Measurements from ENCODE around the gene KRT76. TPM values are rescaled to one million over a fixed set of nuclear protein-coding genes. Genes with fewer than 3 reads are reported as not detected.

The KRT76 gene
- total RNA-seq, 2 donors from 2014 or later = not detected

DNA sequence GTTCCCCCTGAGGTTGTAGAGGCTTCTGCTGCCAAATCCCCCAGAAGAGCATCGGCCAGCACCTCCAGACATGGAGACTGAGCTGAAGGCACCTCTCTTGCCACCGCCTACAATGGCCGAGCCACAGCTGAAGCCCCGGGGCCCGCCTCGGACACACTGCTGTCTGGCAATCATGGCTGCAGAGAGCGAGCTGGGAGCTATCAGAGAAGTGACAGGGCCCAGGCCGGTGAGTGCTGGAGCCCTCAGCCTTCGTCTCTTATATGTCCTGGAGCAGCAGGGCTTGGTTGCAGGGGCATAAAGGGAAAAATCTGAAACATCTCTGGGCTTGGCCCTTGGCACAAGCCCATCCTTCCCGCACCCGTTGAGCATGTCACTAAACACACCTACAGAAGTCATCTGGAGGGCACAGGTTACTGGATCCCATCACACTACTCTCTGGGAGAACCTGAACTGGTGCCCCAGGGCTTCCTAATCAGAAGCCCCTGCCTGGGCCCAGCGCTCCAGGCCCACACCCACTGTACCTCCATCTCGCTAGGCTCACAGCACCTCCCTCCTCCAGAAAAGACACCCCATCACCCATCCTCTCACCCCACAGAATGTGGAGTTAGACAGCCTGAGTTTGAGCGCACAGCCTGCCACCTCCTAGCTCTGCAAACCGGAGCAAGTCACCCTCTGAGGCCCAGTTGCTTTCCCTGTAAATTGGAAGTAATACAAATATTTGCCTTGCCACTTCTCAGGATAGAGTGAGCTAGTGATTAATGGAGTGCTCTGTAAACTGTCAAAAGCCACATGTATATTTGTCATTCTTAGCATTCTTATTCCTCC lies 37.0 kb upstream of the KRT76 start, which contains the start of gene KRT4:
Gene KRT4, minus strand, starts transcription at position 232 of the 825 bp plus-strand sequence. Its CDS starts 58 bp downstream, at position 174.
- DNase-seq (no peak), ATAC-seq (no peak)
- intact Hi-C loops (cut with DNase I) = no loop called here

DNA sequence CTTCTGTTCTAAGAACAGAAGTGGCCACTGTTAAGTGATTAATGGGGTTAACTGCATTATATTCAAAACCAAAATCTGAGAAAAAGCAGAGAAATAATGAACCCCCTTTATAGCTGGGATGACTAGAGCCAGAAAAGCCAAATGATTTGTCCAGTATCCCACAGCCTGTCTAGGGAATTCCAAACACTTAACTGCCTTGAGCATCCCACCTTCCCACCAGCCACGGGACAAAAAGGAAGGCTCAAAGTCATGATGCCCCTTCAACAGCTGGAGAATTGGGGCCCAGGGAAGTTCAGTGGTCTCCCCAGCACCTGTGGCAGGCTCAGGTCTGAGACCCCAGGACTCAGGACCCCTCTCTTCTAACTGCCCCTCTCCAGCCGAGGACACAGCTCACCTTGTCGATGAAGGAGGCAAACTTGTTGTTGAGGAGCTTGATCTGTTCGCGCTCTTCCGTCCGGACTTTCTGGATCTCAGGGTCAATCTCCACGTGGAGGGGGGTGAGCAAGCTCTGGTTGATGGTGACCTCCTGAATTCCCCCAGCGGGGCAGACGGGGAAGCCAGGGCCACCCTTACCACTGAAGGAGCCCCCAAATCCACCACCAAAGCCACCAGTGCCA lies 36.2 kb upstream of the KRT76 start:
- DNase-seq (no peak), ATAC-seq (no peak)
- intact Hi-C loops (cut with DNase I) = no loop called here

DNA sequence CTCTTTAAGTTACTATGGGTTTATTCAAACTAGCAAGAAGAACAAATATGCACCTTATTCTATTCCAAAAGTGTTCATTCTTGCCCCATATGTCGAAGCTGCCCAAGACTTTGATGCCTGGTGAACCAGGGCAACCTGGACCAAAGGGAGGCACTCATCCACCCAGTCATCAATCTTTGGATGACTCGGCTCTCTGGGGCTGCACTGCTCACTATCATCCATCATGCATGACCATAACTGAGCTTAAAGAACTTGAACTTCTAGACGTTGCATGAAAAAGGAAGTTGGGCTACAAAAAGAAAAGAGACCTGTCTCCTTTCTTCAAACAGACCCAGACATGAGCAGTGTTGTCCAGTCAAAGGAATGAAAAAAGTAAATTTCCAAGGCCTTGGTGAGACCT lies 35.6 kb upstream of the KRT76 start:
- ATAC-seq (no peak), DNase-seq (no peak)
- intact Hi-C loops (cut with DNase I) = no loop called here

DNA sequence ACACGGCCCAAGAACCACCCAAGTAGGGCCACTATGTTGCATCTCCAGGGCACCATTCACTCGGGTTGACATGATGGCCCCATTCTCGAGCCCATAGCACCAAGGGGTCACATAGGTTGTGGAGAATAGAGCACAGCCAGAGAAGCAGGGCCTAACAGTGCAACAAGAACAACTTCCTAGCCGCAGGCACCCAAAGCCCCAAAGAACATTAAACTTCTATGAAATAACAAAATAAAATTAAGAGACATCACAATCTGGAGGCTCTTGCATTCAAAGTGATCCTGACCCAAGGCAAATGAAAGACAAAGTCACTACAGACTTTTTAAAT lies 34.9 kb upstream of the KRT76 start:
- DNase-seq = no peak
- intact Hi-C loops (cut with DNase I) = no loop called here
- no peak for ATAC-seq

DNA sequence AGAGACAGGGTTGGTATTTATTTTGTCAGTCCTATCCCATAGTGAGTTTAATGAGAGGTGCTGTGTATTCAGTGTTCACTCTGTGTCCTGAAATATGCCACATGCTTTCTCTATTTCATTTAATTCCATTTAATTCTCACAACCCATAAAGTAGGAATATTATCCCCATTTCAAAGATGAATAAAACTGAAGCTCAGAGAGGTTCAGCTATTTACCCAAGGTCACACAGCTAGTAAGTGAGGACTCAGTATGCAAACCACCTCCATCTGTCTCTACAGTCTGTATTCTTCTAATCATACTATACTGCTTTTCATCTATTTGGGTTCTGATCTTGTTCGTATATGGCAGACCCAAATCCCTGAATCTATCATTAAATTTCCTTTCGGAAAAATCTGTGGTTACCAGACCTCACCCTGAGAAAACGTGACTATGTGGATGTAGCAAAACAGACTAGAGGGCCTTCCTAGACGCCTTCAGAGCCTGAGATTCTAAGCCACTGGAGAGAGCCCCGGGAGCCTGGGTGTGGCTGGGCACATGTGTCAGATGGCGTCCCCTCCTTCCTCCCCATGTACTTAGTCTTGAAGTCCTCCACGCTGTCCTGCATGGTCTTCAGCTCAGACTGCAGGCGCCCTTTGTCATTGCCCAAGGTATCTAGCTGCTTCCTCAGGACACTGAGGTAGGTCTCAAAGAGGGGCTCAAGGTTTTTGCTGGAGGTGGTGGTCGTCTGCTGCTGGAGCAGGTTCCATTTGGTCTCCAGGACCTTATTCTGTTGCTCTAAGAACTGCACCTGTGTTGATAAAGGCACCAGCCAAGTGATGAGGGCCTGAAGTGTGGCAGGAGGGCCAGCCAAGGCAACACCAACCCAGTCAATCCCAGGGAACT lies 34.3 kb upstream of the KRT76 start:
- no peak for ATAC-seq
- intact Hi-C loops (cut with DNase I) = no loop called here
- DNase-seq = no peak

DNA sequence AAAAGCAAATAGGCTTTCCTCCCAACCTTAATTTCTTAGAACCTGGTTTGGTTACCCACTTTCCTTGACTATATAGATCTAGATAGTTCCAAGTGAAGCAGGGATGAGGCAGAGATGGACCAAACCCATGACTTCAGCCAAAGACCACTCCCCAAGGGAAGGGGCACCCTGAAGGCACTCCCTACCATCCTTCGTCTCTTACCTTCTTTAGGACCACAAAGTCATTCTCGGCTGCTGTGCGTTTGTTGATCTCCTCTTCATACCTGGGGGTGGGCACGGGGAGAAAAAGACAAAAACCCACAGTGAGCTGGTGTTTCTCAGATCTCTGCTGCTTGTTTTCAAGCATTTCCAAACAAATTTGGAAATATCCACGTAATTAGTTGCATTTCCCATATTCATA lies 33.4 kb upstream of the KRT76 start:
- intact Hi-C loops (cut with DNase I) = no loop called here
- no peak for ATAC-seq
- no peak for DNase-seq

DNA sequence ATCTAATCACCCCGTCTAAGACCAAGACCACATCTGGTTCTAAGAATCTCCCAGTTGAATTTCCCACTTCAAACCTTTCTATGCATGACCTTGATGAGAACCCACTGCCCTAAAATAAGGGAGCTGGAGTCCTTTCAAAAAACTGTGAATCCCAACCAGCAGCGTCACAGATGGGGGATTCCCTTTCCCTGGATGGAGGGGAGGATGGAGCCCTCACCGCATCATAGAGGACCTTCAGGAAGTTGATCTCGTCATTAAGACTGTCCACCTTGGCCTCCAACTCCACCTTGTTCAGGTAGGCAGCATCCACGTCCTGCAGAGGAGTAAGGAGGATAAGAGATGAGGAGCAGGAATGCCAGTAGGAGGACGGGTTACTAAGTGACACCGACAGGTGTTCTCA lies 32.0 kb upstream of the KRT76 start:
- no peak for DNase-seq
- ATAC-seq = no peak
- intact Hi-C loops (cut with DNase I) = no loop called here

DNA sequence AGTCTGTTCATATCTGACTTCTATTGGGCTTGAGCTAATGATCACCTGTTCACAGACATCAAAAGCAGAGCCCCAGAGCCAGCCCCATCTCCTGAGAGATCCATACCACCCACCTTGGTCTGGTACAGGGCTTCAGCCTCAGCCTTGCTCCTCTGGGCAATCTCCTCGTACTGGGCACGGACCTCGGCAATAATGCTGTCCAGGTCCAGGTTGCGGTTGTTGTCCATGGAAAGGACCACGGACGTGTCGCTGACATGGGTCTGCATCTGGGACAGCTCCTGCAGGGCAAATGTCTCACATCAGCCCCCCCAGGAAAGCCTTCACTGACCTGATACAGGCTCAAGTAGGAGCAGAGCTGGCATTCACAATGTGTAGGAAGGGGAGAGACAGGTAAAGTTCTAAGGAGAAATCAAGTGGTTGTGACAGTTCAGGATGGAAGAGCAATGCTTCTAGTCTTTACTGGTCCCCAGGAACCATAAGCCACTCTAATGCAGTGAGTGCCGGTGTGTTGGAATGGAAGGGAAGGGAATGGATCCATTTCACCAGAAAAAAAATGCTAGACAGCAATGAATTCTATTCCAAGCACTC lies 31.5 kb upstream of the KRT76 start:
- DNase-seq (no peak), ATAC-seq (no peak)
- intact Hi-C loops (cut with DNase I) = no loop called here

DNA sequence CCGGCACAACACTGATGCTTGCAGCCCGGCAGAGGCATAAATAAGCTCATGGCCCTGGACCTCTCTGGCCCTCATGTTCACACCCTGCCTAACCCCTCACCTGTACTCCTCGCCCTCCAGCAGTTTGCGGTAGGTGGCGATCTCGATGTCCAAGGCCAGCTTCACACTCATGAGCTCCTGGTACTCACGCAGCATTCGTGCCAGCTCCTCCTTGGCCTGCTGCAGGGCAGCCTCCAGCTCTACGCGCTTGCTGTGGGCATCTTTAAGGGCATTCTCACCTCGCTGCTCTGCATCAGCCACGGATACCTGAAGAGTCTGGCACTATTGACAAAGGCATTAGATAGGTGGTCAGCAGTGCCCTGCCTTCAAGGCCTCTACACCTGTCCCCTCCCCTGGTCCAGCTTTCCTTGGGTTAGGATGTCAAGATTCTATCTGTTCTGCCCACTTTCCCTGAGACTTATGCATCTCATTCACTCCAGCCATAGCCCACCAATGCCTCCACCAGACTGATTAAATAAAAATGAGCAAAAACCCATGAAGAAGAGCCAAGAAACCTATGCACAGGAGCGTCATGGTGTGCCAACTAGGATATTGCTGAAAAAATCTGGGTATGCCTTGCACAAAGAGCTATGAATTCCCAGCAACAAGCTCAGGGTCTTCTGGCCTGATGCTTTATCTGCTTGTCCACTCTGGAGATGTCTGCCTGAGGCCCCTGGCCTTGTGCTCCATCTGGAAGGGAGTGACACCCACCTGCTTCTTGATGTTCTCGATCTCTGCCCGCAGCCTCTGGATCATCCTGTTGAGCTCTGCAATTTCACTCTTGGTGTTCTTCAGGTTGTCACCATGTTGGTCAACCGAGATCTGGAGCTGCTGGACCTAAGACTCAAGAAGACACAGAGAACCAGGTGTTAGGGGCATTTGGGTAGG lies 30.7 kb upstream of the KRT76 start:
- no peak for ATAC-seq
- intact Hi-C loops (cut with DNase I) = no loop called here
- no peak for DNase-seq

DNA sequence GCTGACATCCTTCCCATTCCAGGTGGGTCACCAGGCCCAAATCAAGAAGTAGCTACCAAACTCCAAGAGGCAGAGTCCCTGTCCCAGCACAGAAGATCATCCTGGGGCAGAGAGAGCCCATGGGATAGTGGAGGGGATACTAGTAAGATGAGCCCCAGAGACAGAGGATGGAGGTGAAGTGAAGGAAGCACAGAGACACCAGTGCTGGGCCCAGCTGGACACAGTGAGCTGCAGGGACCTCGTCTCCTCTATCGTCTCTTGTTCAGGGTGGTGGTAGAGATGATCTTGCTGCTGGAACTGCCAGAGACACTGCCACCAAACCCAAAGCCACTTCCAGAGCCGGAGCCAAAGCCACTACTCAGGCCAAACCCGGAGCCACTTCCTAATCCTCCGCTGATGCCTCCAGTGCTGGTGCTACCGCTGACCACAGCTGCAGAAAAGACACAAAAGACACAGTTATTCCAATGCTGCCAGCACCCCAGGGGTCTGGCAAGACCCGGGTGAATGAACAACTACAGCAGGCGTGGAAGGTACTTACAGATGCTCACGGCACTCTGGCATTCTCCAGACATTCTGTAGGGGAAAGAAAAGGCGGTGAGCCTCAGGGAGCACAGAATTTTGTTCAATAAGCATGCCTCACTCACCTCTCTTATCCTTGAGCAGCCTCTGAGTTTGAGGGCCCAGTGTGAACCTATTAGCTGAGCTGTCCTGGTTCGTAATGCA lies 29.8 kb upstream of the KRT76 start:
- no peak for DNase-seq
- ATAC-seq = no peak
- intact Hi-C loops (cut with DNase I) = no loop called here

DNA sequence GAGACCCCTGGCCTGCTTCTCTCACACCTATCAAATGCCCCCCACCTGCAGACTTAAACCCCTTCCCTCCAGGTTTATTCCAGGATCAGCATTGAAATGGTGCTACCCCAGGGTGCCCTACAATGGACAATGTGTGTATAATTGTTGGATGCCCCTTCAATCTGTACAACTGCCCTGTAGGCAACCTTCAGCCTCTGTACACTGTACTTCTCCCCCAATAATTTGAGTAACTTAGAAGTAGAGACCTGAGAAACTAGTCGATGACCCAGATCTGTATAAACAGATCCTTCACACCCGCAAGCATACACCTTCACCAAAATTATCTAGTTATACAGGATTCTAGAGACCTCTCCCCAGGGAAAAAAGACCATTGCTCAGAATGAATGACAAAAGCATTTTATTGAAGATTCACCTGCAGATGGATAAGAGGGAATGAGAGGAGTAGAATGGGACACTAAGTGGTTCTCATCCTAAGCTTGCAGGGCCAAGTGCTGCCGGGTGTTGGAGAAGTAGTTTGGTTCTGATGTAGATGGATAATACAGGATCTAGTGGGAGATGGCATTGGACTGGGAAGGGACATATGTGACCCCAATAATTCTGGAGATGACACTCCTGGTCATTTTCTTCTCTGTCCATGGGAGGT lies 29.1 kb upstream of the KRT76 start:
- no peak for ATAC-seq
- intact Hi-C loops (cut with DNase I) = no loop called here

DNA sequence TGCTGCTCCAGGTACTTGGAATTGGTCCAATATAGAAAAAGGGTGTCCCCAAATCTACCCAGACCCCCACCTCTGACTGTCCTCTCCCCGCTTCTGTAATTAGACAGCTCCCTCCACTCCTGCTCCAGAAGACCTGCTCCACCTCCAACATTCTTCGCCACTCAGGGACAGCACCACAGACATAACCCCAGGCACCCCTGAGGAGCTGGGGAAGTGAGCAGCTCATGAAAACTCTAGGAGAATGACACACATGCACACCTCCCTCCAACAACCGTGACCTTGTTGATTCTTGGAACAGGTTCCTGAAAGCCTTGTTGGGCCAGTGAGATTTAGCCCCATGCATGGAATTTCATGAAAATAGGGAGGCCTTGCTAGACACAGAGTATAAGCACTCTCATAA lies 28.6 kb upstream of the KRT76 start:
- ATAC-seq = no peak
- no peak for DNase-seq
- intact Hi-C loops (cut with DNase I) = no loop called here

More for the DNA sequence above, 29.1 kb upstream of the KRT76 start:
- no peak for DNase-seq

DNA sequence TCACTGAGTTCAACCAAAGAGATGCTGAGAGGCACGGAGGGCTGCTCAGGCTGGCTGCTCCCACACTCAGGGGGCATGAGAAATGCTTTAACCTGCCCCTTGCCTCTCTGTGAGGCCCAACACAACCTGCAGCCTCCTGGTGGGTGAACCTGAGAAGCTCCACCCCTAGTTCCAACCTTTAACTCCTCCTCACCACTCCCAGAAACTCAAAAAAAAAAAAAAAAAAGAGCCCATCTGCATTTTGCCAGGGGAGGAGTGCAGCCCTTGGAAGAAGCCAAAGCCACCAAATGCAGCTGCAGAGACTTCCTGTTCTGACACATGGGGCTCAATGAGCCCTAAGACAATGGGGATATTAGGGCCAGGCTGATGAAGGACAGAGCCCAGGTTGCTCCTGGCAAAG lies 27.9 kb upstream of the KRT76 start:
- ATAC-seq = no peak

DNA sequence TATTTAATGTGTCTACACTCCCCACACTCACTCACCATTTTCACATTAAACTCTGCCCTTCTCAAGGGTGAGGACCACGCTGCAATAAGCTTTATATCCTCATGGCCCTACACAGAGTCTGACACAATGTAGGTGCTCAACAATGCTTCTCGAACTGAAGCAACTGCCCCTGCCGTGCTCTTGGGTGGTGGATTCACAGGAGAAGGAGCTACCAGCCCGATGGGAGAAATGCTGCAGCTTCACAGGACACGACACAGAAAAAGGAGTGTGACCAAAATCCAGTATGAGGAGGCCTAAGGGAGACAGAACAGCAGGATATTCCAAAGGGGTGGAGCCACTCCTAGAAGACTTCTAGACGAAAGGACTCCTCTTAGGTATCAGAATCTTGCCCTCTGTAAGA lies 25.3 kb upstream of the KRT76 start:
- DNase-seq = no peak
- intact Hi-C loops (cut with DNase I) = no loop called here
- no peak for ATAC-seq

More for the DNA sequence above, 27.9 kb upstream of the KRT76 start:
- no peak for DNase-seq
- intact Hi-C loops (cut with DNase I) = no loop called here

DNA sequence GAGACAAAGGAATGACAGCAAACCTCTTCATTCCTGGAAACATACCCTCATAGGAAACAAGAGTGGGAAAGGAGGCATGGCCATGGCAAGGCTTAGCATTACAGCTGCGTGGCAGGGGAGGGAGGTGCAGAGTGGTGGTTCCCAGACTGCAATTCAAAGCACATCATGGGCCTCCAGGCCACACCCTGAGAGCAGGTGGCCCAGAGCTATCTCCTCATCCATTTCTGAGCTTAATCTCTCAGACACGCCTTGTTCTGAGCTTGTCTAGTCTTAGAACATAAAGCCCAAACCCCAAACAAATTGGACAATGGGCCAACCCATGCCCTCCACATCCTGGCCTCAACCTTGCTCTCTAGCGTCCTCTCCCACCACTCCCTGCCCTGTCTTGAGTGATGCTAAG lies 24.6 kb upstream of the KRT76 start:
- DNase-seq = no peak
- no peak for ATAC-seq
- intact Hi-C loops (cut with DNase I) = no loop called here

DNA sequence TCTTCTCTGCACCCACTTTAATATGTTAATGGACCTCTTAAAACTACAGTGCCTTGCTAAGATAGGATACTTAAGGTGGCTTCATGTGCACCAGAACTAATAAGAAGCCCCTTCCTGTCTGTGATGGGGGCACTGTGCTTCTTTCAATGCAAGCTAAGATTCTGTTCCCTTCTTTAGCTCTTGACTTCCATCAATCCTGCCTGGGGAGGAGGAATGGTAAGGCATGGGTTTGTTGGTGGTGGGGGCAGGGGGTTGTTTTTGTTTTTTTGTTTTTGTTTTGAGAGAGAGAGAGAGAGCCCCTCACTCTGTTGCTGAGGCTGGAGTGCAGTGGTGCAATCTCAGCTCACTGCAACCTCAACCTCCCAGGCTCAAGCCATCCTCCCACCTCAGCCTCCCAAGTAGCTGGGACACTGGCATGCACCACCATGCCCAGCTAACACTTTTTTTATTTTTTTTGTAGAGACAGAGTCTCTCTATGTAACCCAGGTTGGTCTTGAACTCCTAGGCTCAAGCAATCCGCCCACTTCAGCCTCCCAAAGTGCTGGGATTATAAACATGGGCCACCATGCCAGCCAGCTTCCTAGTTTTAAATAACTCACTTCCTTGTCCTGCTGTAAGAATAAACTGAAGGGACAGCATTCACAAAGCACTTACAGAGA lies 23.2 kb upstream of the KRT76 start:
- DNase-seq (no peak), ATAC-seq (no peak)
- intact Hi-C loops (cut with DNase I) = no loop called here

Data from left cardiac atrium (tissue), 4 donors.